Measurements from ENCODE around the gene DMRTB1. TPM values are rescaled to one million over a fixed set of nuclear protein-coding genes. Genes with fewer than 3 reads are reported as not detected.

Gene DMRTB1
- total and polyA plus RNA-seq, 4 donors, result not detected

DNA sequence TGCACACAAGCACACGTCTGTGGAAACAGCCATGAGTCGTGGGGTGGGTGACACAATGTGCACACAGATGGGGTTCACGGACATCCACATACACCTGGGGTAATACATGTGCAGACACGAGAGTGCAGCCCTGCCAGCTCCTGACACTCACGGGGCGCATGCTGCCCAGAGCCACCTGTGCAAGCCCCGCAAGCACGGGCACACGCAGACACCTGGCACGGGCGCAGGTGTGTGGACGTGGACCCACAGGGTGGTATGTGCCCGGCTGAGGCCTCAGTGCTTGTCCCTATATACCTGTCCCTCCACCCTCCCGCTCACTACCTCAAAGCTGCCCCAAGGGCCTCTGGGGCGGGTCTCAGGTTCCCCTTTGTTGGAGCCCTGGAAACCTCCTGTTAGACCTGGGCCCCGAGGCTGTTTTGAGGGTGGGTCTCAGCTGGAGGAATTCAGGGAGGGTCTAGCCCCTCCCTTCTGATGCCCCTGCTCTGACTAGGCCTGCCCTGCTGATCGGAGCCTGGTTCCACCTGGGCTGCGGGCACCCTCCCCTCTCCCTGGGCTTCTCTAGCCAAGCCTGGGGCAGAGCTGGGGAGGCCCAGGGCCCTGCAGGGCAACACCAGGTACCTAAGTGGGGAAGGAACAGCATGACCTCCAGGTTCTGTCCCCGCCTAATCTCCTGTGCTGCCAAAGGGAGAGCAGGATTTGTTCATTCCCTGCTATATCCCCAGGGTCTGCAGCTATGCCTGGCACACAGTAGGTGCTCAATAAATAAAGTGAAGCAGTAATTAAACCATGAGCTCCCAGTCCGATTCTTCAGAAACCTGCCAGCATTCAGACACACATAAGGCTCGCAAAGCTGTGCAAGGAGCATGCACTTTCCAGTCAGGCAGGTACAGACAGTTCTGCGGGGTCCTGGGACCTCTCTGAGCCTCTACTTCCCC lies 49.1 kb downstream of the DMRTB1 start:
- no peaks in the 10 kb centered on the region for H3K27me3 ChIP-seq (ENCODE audit: control insufficient read depth in 3 of 3, insufficient read depth in 3 of 3, low read length in 2 of 3)
- no peaks in the 10 kb centered on the region for H3K36me3 ChIP-seq (ENCODE audit: control insufficient read depth in 4 of 4, insufficient read depth in 4 of 4, low read length in 4 of 4)
- 90 to 92% methylated on average over 22 of the region's 22 CpGs for WGBS, 2 donors
- H3K27ac ChIP-seq (ENCODE audit: low read depth in 1 of 2, low read length in 1 of 2), result no peak overlapping the region
- no peak for ATAC-seq (ENCODE audit: insufficient read depth, low FRiP score)
- TF ChIP-seq, protein P1, sequence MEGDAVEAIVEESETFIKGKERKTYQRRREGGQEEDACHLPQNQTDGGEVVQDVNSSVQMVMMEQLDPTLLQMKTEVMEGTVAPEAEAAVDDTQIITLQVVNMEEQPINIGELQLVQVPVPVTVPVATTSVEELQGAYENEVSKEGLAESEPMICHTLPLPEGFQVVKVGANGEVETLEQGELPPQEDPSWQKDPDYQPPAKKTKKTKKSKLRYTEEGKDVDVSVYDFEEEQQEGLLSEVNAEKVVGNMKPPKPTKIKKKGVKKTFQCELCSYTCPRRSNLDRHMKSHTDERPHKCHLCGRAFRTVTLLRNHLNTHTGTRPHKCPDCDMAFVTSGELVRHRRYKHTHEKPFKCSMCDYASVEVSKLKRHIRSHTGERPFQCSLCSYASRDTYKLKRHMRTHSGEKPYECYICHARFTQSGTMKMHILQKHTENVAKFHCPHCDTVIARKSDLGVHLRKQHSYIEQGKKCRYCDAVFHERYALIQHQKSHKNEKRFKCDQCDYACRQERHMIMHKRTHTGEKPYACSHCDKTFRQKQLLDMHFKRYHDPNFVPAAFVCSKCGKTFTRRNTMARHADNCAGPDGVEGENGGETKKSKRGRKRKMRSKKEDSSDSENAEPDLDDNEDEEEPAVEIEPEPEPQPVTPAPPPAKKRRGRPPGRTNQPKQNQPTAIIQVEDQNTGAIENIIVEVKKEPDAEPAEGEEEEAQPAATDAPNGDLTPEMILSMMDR (IDR thresholded peaks at IDR 0.05; ENCODE audit: control extremely low read depth, extremely low read depth), result no peak
- H3K9ac ChIP-seq (ENCODE audit: insufficient read depth in 1 of 2, low read length in 2 of 2), result no peak overlapping the region
- DNase-seq, result no peak
- H3K4me1 ChIP-seq (ENCODE audit: control insufficient read depth in 5 of 5, insufficient read depth in 5 of 5, low read length in 5 of 5), result peaks cover 0 to 18% (median 2%) of the 10 kb centered on the region in 5 donors
- H3K9me3 ChIP-seq (ENCODE audit: control insufficient read depth in 4 of 4, insufficient read depth in 3 of 4, low read length in 3 of 4), result peaks cover 0 to 2% (median 0%) of the 10 kb centered on the region in 4 donors
- H3K4me3 ChIP-seq, result no peak overlapping the region

DNA sequence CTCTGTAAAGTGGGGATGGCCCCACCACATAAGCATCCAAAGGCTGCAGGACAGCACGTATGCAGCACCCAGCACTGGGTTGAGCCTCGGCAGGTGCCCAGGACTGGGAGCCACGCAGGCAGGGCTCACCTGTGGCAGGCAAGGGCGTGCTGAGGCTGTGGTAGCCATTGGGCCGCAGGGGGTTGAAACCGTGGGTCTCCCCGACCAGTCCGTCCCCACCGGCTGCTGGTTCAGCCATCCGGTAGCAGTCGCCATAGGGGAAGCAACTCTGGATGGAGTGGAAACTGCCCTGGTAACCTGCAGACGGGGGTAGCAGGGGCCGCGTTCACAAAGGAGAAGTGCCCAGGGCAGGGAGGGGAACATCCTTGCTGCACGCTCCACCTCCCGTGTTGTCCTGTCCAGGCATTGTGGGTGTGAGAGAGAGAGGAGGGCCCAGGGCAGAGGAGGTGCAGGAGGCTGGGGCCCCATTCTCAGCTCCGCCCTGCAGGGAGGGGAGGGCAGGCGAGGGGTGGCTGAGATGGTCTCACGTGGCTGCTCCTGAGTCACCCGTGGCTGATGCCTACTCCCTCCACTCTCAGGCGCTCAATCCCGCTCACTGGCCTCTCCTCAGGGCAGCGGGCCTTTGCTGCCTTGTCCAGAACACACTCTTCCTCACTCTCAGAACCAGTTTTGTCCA lies 49.9 kb downstream of the DMRTB1 start:
- TF ChIP-seq, protein P1 (IDR thresholded peaks at IDR 0.05; ENCODE audit: control extremely low read depth, extremely low read depth), result no peak
- Histone ChIP-seq H3K4me1 (ENCODE audit: control insufficient read depth in 5 of 5, insufficient read depth in 5 of 5, low read length in 5 of 5) (peaks cover 0 to 18% (median 2%) of the 10 kb centered on the region in 5 donors), H3K9ac (ENCODE audit: insufficient read depth in 1 of 2, low read length in 2 of 2) (no peak overlapping the region), H3K9me3 (ENCODE audit: control insufficient read depth in 4 of 4, insufficient read depth in 3 of 4, low read length in 3 of 4) (peaks cover 0 to 2% (median 0%) of the 10 kb centered on the region in 4 donors), H3K4me3 (no peak overlapping the region), H3K36me3 (ENCODE audit: control insufficient read depth in 4 of 4, insufficient read depth in 4 of 4, low read length in 4 of 4) (no peaks in the 10 kb centered on the region), H3K27me3 (ENCODE audit: control insufficient read depth in 3 of 3, insufficient read depth in 3 of 3, low read length in 2 of 3) (no peaks in the 10 kb centered on the region), H3K27ac (ENCODE audit: low read depth in 1 of 2, low read length in 1 of 2) (no peak overlapping the region)
- WGBS, 2 donors, result 37 to 49% methylated on average over 23 of the region's 23 CpGs
- no peak for ATAC-seq (ENCODE audit: insufficient read depth, low FRiP score)
- DNase-seq, result no peak

DNA sequence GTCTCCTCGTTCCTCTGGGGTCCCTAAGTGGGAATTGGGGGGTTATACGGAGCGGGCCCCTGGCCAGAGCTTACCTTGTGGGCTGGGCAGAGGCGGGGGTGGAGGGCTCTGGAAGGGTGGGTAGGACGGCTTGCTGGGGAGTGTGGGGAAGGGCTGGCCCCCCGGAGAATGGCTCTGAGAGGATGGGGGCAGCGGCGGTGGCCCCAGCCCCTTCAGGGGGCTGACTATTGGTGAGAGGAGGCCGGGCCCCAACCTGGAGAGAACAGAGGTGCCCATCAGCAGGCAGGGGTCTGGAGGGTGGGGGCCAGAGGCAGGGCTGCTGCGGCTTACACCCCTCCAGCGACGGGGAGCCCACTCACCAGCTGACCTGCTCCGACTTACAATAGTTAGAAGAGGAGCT lies 50.6 kb downstream of the DMRTB1 start:
- WGBS, 2 donors, result 85 to 94% methylated on average over 13 of the region's 13 CpGs
- TF ChIP-seq, protein P1 (IDR thresholded peaks at IDR 0.05; ENCODE audit: control extremely low read depth, extremely low read depth), result no peak
- no peak overlapping the region for H3K27ac ChIP-seq (ENCODE audit: low read depth in 1 of 2, low read length in 1 of 2)
- H3K36me3 ChIP-seq (ENCODE audit: control insufficient read depth in 4 of 4, insufficient read depth in 4 of 4, low read length in 4 of 4), result no peaks in the 10 kb centered on the region
- no peak for DNase-seq
- H3K4me3 ChIP-seq, result no peak overlapping the region
- peaks cover 0 to 2% (median 0%) of the 10 kb centered on the region in 4 donors for H3K9me3 ChIP-seq (ENCODE audit: control insufficient read depth in 4 of 4, insufficient read depth in 3 of 4, low read length in 3 of 4)
- peaks cover 0 to 18% (median 2%) of the 10 kb centered on the region in 5 donors for H3K4me1 ChIP-seq (ENCODE audit: control insufficient read depth in 5 of 5, insufficient read depth in 5 of 5, low read length in 5 of 5)
- ATAC-seq (ENCODE audit: insufficient read depth, low FRiP score), result no peak
- no peaks in the 10 kb centered on the region for H3K27me3 ChIP-seq (ENCODE audit: control insufficient read depth in 3 of 3, insufficient read depth in 3 of 3, low read length in 2 of 3)
- H3K9ac ChIP-seq (ENCODE audit: insufficient read depth in 1 of 2, low read length in 2 of 2), result no peak overlapping the region
